Measurements from ENCODE around the gene LONRF3.
"Not testable (repeated sequence)": the region's sequence is repeated elsewhere in the genome, so short reads cannot be mapped to it uniquely, and the experiment has no call there.

The LONRF3 gene

GRCh38 chrX:118983513-118983912 is 9.1 kb downstream of the LONRF3 start:
- H3K27ac ChIP-seq = no peak overlapping the region
- TF ChIP-seq CTCF (IDR thresholded peaks at IDR 0.05) (no peak), ZFX (IDR thresholded peaks at IDR 0.05; ENCODE audit: borderline replicate concordance) (no peak)

GRCh38 chrX:118988911-118989310 is 14.5 kb downstream of the LONRF3 start:
- H3K27ac ChIP-seq = no peak overlapping the region
- TF ChIP-seq ZFX (IDR thresholded peaks at IDR 0.05; ENCODE audit: borderline replicate concordance) = no peak
- TF ChIP-seq CTCF (IDR thresholded peaks at IDR 0.05) = no peak

- no peak for TF ChIP-seq CTCF (IDR thresholded peaks at IDR 0.05)
- TF ChIP-seq ZFX (IDR thresholded peaks at IDR 0.05; ENCODE audit: borderline replicate concordance) = no peak
- H3K27ac ChIP-seq = no peak overlapping the region
These were observed 15.5 kb downstream of the LONRF3 start for GRCh38 chrX:118989886-118990285.

GRCh38 chrX:118990512-118991227 is 16.3 kb downstream of the LONRF3 start:
- TF ChIP-seq ZFX (IDR thresholded peaks at IDR 0.05; ENCODE audit: borderline replicate concordance) (no peak), CTCF (IDR thresholded peaks at IDR 0.05) (no peak)

GRCh38 chrX:118992441-118993121 is 18.2 kb downstream of the LONRF3 start:
- H3K27ac ChIP-seq = not testable (repeated sequence)

More at GRCh38 chrX:118990512-118991227, 16.3 kb downstream of the LONRF3 start:
- no peak overlapping the region for H3K27ac ChIP-seq

- TF ChIP-seq CTCF (IDR thresholded peaks at IDR 0.05) (no peak), ZFX (IDR thresholded peaks at IDR 0.05; ENCODE audit: borderline replicate concordance) (no peak)
- H3K27ac ChIP-seq = no peak overlapping the region
These were observed 29.0 kb downstream of the LONRF3 start for GRCh38 chrX:119003462-119003861.

GRCh38 chrX:119004920-119005524 is 30.6 kb downstream of the LONRF3 start:
- TF ChIP-seq CTCF (IDR thresholded peaks at IDR 0.05) (peak; percentile 85), ZFX (IDR thresholded peaks at IDR 0.05; ENCODE audit: borderline replicate concordance) (no peak)
- H3K27ac ChIP-seq = no peak overlapping the region
